MM.1S (cell line): Measurements from ENCODE around the gene RPUSD2.

ENCODE experiments used
- EZH2 ChIP-seq: fragments of 300-600 bp; sonication (generic); optimal IDR thresholded peaks from 2 replicates; pipeline ENCODE3; 2017; ENCODE audit warnings: low read depth, mild to moderate bottlenecking, antibody characterized with exemption, low read length, mixed read lengths
- EZH2phosphoT487 ChIP-seq: fragments of 300-600 bp; sonication (generic); IDR thresholded peaks from 2 replicates; pipeline ENCODE4 v1.6.1; 2018; ENCODE audit warnings: antibody characterized with exemption, low read length
- TF ChIP-seq, protein P1 (sequence below): fragments of 300-600 bp; sonication (generic); IDR thresholded peaks from 2 replicates; pipeline ENCODE4 v1.5.1; 2016; ENCODE audit warnings: antibody characterized with exemption, low read length, mixed read lengths

- TF ChIP-seq, protein P1, sequence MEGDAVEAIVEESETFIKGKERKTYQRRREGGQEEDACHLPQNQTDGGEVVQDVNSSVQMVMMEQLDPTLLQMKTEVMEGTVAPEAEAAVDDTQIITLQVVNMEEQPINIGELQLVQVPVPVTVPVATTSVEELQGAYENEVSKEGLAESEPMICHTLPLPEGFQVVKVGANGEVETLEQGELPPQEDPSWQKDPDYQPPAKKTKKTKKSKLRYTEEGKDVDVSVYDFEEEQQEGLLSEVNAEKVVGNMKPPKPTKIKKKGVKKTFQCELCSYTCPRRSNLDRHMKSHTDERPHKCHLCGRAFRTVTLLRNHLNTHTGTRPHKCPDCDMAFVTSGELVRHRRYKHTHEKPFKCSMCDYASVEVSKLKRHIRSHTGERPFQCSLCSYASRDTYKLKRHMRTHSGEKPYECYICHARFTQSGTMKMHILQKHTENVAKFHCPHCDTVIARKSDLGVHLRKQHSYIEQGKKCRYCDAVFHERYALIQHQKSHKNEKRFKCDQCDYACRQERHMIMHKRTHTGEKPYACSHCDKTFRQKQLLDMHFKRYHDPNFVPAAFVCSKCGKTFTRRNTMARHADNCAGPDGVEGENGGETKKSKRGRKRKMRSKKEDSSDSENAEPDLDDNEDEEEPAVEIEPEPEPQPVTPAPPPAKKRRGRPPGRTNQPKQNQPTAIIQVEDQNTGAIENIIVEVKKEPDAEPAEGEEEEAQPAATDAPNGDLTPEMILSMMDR: no peak
- no peak for TF ChIP-seq EZH2phosphoT487
- TF ChIP-seq EZH2: no peak
These were observed 21.6 kb downstream of the RPUSD2 start for GRCh38 chr15:40590667-40591050.
